ENCODE data around the gene PHF23. TPM values are rescaled to one million over a fixed set of nuclear protein-coding genes. Genes with fewer than 3 reads are reported as not detected.

Gene PHF23
- total RNA-seq, 4 donors from 2014 or later, result 19.8 to 39.5 (median 35.8) TPM

- no peaks in the 10 kb centered on the region for H3K27me3 ChIP-seq
- H3K27ac ChIP-seq, result no peak overlapping the region
- intact Hi-C loops (cut with DNase I), result no loop called here
- TF ChIP-seq, protein P1, sequence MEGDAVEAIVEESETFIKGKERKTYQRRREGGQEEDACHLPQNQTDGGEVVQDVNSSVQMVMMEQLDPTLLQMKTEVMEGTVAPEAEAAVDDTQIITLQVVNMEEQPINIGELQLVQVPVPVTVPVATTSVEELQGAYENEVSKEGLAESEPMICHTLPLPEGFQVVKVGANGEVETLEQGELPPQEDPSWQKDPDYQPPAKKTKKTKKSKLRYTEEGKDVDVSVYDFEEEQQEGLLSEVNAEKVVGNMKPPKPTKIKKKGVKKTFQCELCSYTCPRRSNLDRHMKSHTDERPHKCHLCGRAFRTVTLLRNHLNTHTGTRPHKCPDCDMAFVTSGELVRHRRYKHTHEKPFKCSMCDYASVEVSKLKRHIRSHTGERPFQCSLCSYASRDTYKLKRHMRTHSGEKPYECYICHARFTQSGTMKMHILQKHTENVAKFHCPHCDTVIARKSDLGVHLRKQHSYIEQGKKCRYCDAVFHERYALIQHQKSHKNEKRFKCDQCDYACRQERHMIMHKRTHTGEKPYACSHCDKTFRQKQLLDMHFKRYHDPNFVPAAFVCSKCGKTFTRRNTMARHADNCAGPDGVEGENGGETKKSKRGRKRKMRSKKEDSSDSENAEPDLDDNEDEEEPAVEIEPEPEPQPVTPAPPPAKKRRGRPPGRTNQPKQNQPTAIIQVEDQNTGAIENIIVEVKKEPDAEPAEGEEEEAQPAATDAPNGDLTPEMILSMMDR (IDR thresholded peaks at IDR 0.05), result no peak
- no peak for TF ChIP-seq POLR2A (IDR thresholded peaks at IDR 0.05)
- H3K4me1 ChIP-seq, result peaks cover 16 to 23% of the 10 kb centered on the region in 2 donors
- H3K36me3 ChIP-seq, result no peaks in the 10 kb centered on the region
- no peak for DNase-seq
- no peak overlapping the region for H3K4me3 ChIP-seq (replicated peaks in 1 of 3)
- H3K9me3 ChIP-seq, result no peaks in the 10 kb centered on the region
- 87 to 89% methylated on average over 8 of the region's 8 CpGs for WGBS, 2 donors
Measured at GRCh38 chr17:7279448-7279847, 40.2 kb upstream of the PHF23 start.

DNA sequence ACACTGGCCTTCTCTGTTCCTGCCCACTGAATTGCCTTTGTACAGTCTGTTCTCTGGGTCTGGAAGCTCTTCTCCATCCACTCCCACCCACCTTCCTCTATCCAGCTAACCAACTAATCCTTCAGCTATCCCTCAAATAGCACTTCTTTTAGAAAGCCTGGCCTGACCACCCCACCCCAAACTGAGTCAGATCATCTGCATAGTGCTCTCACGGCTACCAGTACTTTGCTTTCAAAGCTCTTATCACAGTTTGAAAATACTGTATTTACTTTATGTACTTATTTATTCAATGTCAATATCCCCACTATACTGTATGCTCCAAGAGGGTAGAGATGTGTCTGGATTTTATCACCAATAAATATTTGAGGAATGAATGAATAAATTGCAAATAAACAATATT, 27.5 kb upstream of the PHF23 start:
- TF ChIP-seq, protein P1 (IDR thresholded peaks at IDR 0.05), result no peak
- no peak for TF ChIP-seq POLR2A (IDR thresholded peaks at IDR 0.05)
- intact Hi-C loops (cut with DNase I), result no loop called here
- Histone ChIP-seq H3K36me3 (no peaks in the 10 kb centered on the region), H3K9me3 (no peaks in the 10 kb centered on the region), H3K27me3 (no peaks in the 10 kb centered on the region), H3K4me1 (peaks cover 0 to 7% of the 10 kb centered on the region in 2 donors), H3K27ac (no peak overlapping the region), H3K4me3 (replicated peaks in 1 of 3) (no peak overlapping the region)
- 77 to 81% methylated on average over 1 of the region's 1 CpG for WGBS, 2 donors
- no peak for DNase-seq

- intact Hi-C loops (cut with DNase I), result no loop called here
- 63 to 65% methylated on average over 4 of the region's 4 CpGs for WGBS, 2 donors
- Histone ChIP-seq H3K9me3 (no peaks in the 10 kb centered on the region), H3K4me1 (peaks cover 9 to 28% of the 10 kb centered on the region in 2 donors), H3K27ac (peak overlapping the region in 2 of 3 donors; percentile 44 to 69), H3K4me3 (replicated peaks in 1 of 3) (peak overlapping the region in 1 of 3 donors; percentile 68), H3K36me3 (peaks cover 4 to 5% of the 10 kb centered on the region in 2 donors), H3K27me3 (no peaks in the 10 kb centered on the region)
- TF ChIP-seq, protein P1 (IDR thresholded peaks at IDR 0.05), result no peak
- no peak for TF ChIP-seq POLR2A (IDR thresholded peaks at IDR 0.05)
- no peak for DNase-seq
Measured at GRCh38 chr17:7263801-7264078, 24.5 kb upstream of the PHF23 start.

DNA sequence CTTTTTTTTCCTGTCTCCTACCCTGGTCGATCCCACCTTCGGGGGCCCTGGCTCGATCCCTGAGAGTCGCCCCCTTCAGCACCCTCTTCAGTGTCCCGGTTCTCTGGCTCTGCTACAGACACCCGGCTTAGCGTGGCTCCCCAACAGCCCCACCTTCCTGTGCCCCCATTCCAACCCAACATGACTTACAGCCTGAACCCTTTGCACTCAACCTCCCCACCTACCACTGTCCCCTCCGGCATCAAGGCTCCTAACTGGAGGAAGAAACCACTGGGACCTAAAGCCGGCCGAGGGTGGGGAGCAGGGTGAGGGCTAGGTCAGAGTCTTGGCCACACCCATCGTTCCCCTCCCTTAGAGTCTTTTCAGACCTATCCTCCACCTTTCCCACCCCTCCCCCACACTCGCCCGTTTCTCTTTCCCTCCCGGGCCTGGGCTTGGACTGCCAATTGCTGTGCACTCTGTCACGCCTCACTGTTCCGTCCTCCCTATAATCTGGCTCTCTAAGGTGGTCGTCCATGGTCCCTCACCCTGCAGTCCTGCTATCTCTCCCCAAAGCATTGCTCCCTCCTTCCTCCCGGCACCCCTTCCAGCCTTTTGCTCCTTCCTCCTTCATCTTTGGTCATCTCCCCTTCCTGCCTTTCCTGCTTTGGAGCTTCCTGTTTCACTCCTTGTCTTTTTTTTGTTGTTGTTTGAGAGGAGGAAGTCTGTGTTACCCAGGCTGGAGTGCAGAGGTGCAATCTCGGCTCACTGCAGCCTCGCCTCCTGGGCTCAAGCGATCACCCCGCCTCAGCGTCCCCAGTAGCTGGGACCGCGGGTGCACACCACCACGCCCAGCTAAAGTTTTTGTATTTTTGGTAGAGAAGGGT, 23.9 kb upstream of the PHF23 start:
- WGBS, 2 donors, result 10 to 11% methylated on average over 26 of the region's 26 CpGs
- DNase-seq, result peak; percentile 82 to 85
- intact Hi-C loops (cut with DNase I), result no loop called here
- Histone ChIP-seq H3K4me1 (peaks cover 9 to 28% of the 10 kb centered on the region in 2 donors), H3K36me3 (peaks cover 7% of the 10 kb centered on the region in 2 donors), H3K27ac (peak overlapping the region; percentile 44 to 75 (median 69)), H3K4me3 (replicated peaks in 1 of 3) (peak overlapping the region; percentile 68 to 83 (median 70)), H3K27me3 (no peaks in the 10 kb centered on the region), H3K9me3 (no peaks in the 10 kb centered on the region)
- peak in 1 of 2 donors; percentile 14 for TF ChIP-seq POLR2A (IDR thresholded peaks at IDR 0.05)
- TF ChIP-seq, protein P1 (IDR thresholded peaks at IDR 0.05), result no peak

Measured in thyroid gland (tissue), 4 donors.